B cell (primary cell): Measurements from ENCODE around the gene EPC1. TPM values are rescaled to one million over a fixed set of nuclear protein-coding genes. Genes with fewer than 3 reads are reported as not detected.

Experiments
- ATAC-seq: fragments of 200-7000 bp; cut with Tn5 transposase; one replicate; pipeline ENCODE4 v1.10.0; 2021; ENCODE audit warnings: low read depth, mild to moderate bottlenecking, moderate number of reproducible peaks, moderate library complexity
- CTCF ChIA-PET: fragments of 350-600 bp; sonication (Branson Sonifier 250); formaldehyde crosslinking; loops from one replicate; lab custom pipeline; 2021; ENCODE audit warnings: antibody characterized with exemption, inconsistent platforms; lab: Charles Lee
- POLR2A ChIA-PET: fragments of 350-600 bp; sonication (Branson Sonifier 250); formaldehyde crosslinking; loops from one replicate; lab custom pipeline; 2021; ENCODE audit warnings: antibody characterized with exemption; lab: Charles Lee
- DNase-seq: peaks from one replicate; pipeline ENCODE4 v3.0.0; 2013
- H2AFZ ChIP-seq: 2 replicates; pipeline ENCODE4 v1.6.1; 2012; ENCODE audit warnings: mild to moderate bottlenecking, low read depth, low read length; ENCODE audit not compliant: insufficient read depth, poor library complexity, severe bottlenecking
- H3K27ac ChIP-seq, 2 donors: 1 replicate in 1 of 2; 2 replicates in 1 of 2; pipeline ENCODE4 v1.5.1; 2012 to 2013; ENCODE audit warnings: low read length in 2 of 2, mild to moderate bottlenecking in 2 of 2, moderate library complexity in 1 of 2
- H3K27me3 ChIP-seq, 4 experiments: fragments of 200-600 bp in 1 of 4; sonication (generic) in 1 of 4; replicated peaks in 1 of 4; 1 replicate in 2 of 4; 2 replicates in 2 of 4; pipeline versions ENCODE4 v1.6.1 to v1.7.0; 2013 to 2016; ENCODE audit warnings: low read length in 3 of 4, mild to moderate bottlenecking in 2 of 4, mixed read lengths in 1 of 4, moderate library complexity in 1 of 4; ENCODE audit not compliant: insufficient read depth in 4 of 4, control insufficient read depth in 3 of 4; ENCODE audit errors: control extremely low read depth in 1 of 4
- H3K36me3 ChIP-seq, 2 experiments: replicated peaks in 1 of 2; 1 replicate in 1 of 2; 2 replicates in 1 of 2; pipeline versions ENCODE4 v1.6.1 to v1.7.1; 2013; ENCODE audit warnings: low read length in 1 of 2; ENCODE audit not compliant: insufficient read depth in 2 of 2, control insufficient read depth in 1 of 2; ENCODE audit errors: control extremely low read depth in 1 of 2, extremely low read depth in 1 of 2
- H3K4me1 ChIP-seq, 2 donors: fragments of 200-600 bp in 1 of 2; sonication (generic) in 1 of 2; 1 replicate in 1 of 2; 2 replicates in 1 of 2; pipeline versions ENCODE4 v1.5.1 to v1.6.1; 2013 to 2017; ENCODE audit warnings: low read length in 2 of 2; ENCODE audit not compliant: control insufficient read depth in 2 of 2, insufficient read depth in 2 of 2
- H3K4me2 ChIP-seq: replicated peaks from 2 replicates; pipeline ENCODE3; 2012; ENCODE audit warnings: mild to moderate bottlenecking, low read depth, low read length; ENCODE audit not compliant: poor library complexity, severe bottlenecking
- H3K4me3 ChIP-seq, 5 experiments: fragments of 200-600 bp in 1 of 5; sonication (generic) in 1 of 5; 1 replicate in 3 of 5; 2 replicates in 2 of 5; pipeline versions ENCODE4 v1.5.1 to v1.7.0; 2011 to 2016; ENCODE audit warnings: low read length in 4 of 5, mild to moderate bottlenecking in 4 of 5, low read depth in 2 of 5, control low read depth in 1 of 5, moderate library complexity in 1 of 5; ENCODE audit not compliant: insufficient read depth in 1 of 5; ENCODE audit errors: control extremely low read depth in 1 of 5, extremely low read depth in 1 of 5
- H3K79me2 ChIP-seq: fragments of 200-600 bp; sonication (generic); one replicate; pipeline ENCODE4 v1.6.0; 2016; ENCODE audit warnings: low read length; ENCODE audit not compliant: control insufficient read depth, insufficient read depth
- H3K9ac ChIP-seq: fragments of 200-600 bp; sonication (generic); 2 replicates; pipeline ENCODE4 v1.6.1; 2017; ENCODE audit warnings: mild to moderate bottlenecking, low read length, moderate library complexity
- H3K9me3 ChIP-seq, 3 donors: one replicate each; pipeline versions ENCODE4 v1.6.1 to v1.7.1; 2013; ENCODE audit warnings: low read length in 2 of 3; ENCODE audit not compliant: control insufficient read depth in 2 of 3, insufficient read depth in 1 of 3; ENCODE audit errors: control extremely low read depth in 1 of 3
- H4K20me1 ChIP-seq: 2 replicates; pipeline ENCODE4 v1.6.0; 2012; ENCODE audit warnings: mild to moderate bottlenecking, low read length; ENCODE audit not compliant: insufficient read depth, control insufficient read depth, poor library complexity, severe bottlenecking
- H3K27ac Mint-ChIP-seq: one replicate; pipeline ENCODE4 v1.8.0; 2021; ENCODE audit warnings: mixed read lengths
- H3K27me3 Mint-ChIP-seq: one replicate; pipeline ENCODE4 v1.8.0; 2021; ENCODE audit warnings: mixed read lengths
- H3K4me1 Mint-ChIP-seq: one replicate; pipeline ENCODE4 v1.8.0; 2021; ENCODE audit warnings: mixed read lengths
- H3K4me3 Mint-ChIP-seq: one replicate; pipeline ENCODE4 v1.8.0; 2021; ENCODE audit warnings: mixed read lengths
- H3K9me3 Mint-ChIP-seq: one replicate; pipeline ENCODE4 v1.8.0; 2022; ENCODE audit warnings: mixed read lengths; ENCODE audit not compliant: insufficient read depth
- EZH2 ChIP-seq: IDR thresholded peaks from 2 replicates; pipeline ENCODE4 v1.6.1; 2012; ENCODE audit warnings: borderline replicate concordance, low read depth, mild to moderate bottlenecking, moderate library complexity, low read length; ENCODE audit not compliant: insufficient read depth, poor library complexity, severe bottlenecking
- WGBS: methylation state at CpG from one replicate; pipeline ENCODE4 v1.1.5; 2013; ENCODE audit warnings: missing lambda C conversion rate; ENCODE audit not compliant: insufficient coverage; 5-methylcytosine and 5-hydroxymethylcytosine counted together
- intact Hi-C: fragments of 100-400 bp; cut with micrococcal nuclease; formaldehyde crosslinking; loops from one replicate; pipeline ENCODE4 v1.10.0; 2022
- polyA plus RNA-seq: library from polyadenylated mRNA; depleted of rRNA; stranded (reverse); fragments of >200 nt; gene quantifications from 2 replicates; pipeline ENCODE4 v1.2.3, GENCODE V29; 2012
- total RNA-seq, 2 donors: library from RNA; stranded (reverse); fragments of 120-200 nt in 1 of 2; gene quantifications; 1 replicate in 1 of 2; 2 replicates in 1 of 2; pipeline versions ENCODE4 v1.2.3 to v1.2.4, GENCODE V29; 2013 to 2022
- TF ChIP-seq, protein P1 (sequence below): fragments of 200-600 bp; IDR thresholded peaks from one replicate; pipeline ENCODE4 v1.8.0; 2022; ENCODE audit warnings: antibody characterized with exemption, mild to moderate bottlenecking

EPC1 gene
- total and polyA plus RNA-seq, 2 donors (not counting 1 experiment from before 2014, with no cell fraction given), result 120 to 220 TPM

DNA sequence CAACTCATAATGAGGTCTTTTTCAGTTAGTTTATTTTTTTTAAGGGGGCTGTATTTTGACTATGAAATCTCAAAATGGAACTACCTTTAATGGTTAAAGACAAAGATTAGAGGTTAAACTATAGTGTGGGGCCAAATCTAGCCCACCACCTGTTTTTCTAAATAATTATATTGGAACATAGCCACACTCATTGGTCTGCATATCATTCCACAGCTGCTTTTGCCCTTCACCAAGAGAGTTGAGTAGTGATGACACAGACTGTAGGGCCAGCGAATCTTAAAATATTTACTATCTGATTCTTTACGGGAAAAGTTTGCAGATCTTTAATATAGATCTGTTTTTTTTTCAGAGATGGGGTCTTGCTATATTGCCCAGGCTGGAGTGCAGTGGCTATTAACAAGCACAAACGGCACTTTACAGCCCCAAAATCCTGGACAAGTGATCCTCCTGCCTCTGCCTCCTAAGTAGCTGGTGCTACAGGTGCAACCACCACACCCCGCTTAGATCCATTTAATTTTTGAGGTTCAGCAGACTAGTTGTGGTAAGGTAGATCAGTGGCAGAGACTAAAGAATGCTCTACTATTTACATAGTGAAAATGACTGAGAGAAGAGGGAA lies 25.8 kb downstream of the EPC1 start:
- no peak overlapping the region for H3K9ac ChIP-seq
- Mint-ChIP-seq H3K4me1 (peaks cover 81% of the 10 kb centered on the region), H3K4me3 (no peak overlapping the region), H3K9me3 (no peaks in the 10 kb centered on the region), H3K27me3 (no peaks in the 10 kb centered on the region), H3K27ac (peak overlapping the region; percentile 29)
- peaks cover 0 to 1% of the 10 kb centered on the region in 2 experiments for H3K36me3 ChIP-seq
- H3K79me2 ChIP-seq, result peaks cover 100% of the 10 kb centered on the region
- intact Hi-C loops, result no loop called here
- peaks cover 0 to 5% (median 0%) of the 10 kb centered on the region in 3 donors for H3K9me3 ChIP-seq
- no peak overlapping the region for H3K4me3 ChIP-seq
- DNase-seq (no peak), ATAC-seq (no peak)
- H3K27ac ChIP-seq, result peak overlapping the region in 1 of 2 donors; percentile 63
- H3K4me2 ChIP-seq, result no peak overlapping the region
- CTCF ChIA-PET, result interaction anchor here (0.5 to 1.1 kb wide), 3 partner anchors 10 to 1730 kb away, joined by 3 to 6 read pairs (median 3); no protein-coding TSS in a partner anchor
- no peaks in the 10 kb centered on the region for H3K27me3 ChIP-seq
- no CpG with 5 or more reads among the region's 4 CpGs for WGBS
- POLR2A ChIA-PET, result interaction anchor here (1.2 kb wide), 1 partner anchor 16 kb away, joined by 3 read pairs; no protein-coding TSS in a partner anchor
- TF ChIP-seq, protein P1, sequence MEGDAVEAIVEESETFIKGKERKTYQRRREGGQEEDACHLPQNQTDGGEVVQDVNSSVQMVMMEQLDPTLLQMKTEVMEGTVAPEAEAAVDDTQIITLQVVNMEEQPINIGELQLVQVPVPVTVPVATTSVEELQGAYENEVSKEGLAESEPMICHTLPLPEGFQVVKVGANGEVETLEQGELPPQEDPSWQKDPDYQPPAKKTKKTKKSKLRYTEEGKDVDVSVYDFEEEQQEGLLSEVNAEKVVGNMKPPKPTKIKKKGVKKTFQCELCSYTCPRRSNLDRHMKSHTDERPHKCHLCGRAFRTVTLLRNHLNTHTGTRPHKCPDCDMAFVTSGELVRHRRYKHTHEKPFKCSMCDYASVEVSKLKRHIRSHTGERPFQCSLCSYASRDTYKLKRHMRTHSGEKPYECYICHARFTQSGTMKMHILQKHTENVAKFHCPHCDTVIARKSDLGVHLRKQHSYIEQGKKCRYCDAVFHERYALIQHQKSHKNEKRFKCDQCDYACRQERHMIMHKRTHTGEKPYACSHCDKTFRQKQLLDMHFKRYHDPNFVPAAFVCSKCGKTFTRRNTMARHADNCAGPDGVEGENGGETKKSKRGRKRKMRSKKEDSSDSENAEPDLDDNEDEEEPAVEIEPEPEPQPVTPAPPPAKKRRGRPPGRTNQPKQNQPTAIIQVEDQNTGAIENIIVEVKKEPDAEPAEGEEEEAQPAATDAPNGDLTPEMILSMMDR, result no peak
- TF ChIP-seq EZH2, result no peak
- peaks cover 69% of the 10 kb centered on the region for H4K20me1 ChIP-seq
- H2AFZ ChIP-seq, result no peak overlapping the region
- peaks cover 55 to 72% of the 10 kb centered on the region in 2 donors for H3K4me1 ChIP-seq

DNA sequence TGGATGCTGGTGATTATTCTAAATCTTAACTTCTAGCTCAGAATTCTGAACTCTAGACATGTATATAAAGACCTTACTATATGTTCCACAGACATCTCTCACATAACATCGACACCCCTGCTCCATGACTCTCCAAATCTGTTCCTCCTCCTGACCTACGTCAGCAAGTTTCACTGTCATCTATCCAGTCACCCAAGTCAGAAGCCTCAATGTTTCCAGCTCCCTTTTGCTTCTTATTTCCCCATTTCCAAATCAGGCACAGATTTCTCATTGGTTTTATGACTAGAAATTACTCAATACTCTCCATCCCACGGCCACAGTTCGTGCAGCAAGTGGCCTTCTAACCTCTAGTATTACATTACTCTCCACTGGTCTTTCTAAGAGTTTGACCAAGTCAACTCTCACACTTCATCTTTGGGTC lies 28.5 kb downstream of the EPC1 start:
- POLR2A ChIA-PET, result no interaction called here
- H3K27me3 Mint-ChIP-seq, result no peaks in the 10 kb centered on the region
- H3K27ac ChIP-seq, result peak overlapping the region; percentile 40 to 66

More for the DNA sequence above, 28.5 kb downstream of the EPC1 start:
- 48% methylated on average over 4 of the region's 4 CpGs for WGBS
- H3K9me3 Mint-ChIP-seq, result no peaks in the 10 kb centered on the region
- no peaks in the 10 kb centered on the region for H3K27me3 ChIP-seq
- no peaks in the 10 kb centered on the region for H3K9me3 ChIP-seq
- DNase-seq (peak; percentile 51), ATAC-seq (peak; percentile 46)
- H3K36me3 ChIP-seq, result peaks cover 0 to 1% of the 10 kb centered on the region in 2 experiments
- H3K79me2 ChIP-seq, result peaks cover 100% of the 10 kb centered on the region
- H3K27ac Mint-ChIP-seq, result peak overlapping the region; percentile 74
- peaks cover 83% of the 10 kb centered on the region for H3K4me1 Mint-ChIP-seq
- H3K4me3 ChIP-seq, result peak overlapping the region in 1 of 5 experiments; percentile 20
- H3K4me2 ChIP-seq, result peak overlapping the region; percentile 52
- H3K4me3 Mint-ChIP-seq, result peak overlapping the region; percentile 64
- intact Hi-C loops, result loop anchor here (2.0 to 5.0 kb wide), 2 partner anchors 14 to 41 kb away; no protein-coding TSS in a partner anchor
- peaks cover 66% of the 10 kb centered on the region for H4K20me1 ChIP-seq
- CTCF ChIA-PET, result no interaction called here
- TF ChIP-seq, protein P1, result no peak
- no peak for TF ChIP-seq EZH2
- H3K9ac ChIP-seq, result peak overlapping the region; percentile 9
- H2AFZ ChIP-seq, result no peak overlapping the region
- peaks cover 59 to 76% of the 10 kb centered on the region in 2 donors for H3K4me1 ChIP-seq
